ENCODE data around the gene RPL35A. TPM values are rescaled to one million over a fixed set of nuclear protein-coding genes. Genes with fewer than 3 reads are reported as not detected.
A peak's percentile ranks its signal among the peaks of the same experiment; 100 is the strongest.

RPL35A gene
- total and polyA plus RNA-seq, 9 of the 15 experiments (the other 6 are each of a cell fraction or from before 2014, with no cell fraction given): 1,475 to 2,942 (median 2,367) TPM

- TF ChIP-seq ZNF41 (CRISPR knock-in tag; conservative IDR thresholded peaks at IDR 0.05): no peak
- TF ChIP-seq PTBP1 (IDR thresholded peaks at IDR 0.05; ENCODE audit: low read depth, low read length): no peak
- TF ChIP-seq, protein P1, sequence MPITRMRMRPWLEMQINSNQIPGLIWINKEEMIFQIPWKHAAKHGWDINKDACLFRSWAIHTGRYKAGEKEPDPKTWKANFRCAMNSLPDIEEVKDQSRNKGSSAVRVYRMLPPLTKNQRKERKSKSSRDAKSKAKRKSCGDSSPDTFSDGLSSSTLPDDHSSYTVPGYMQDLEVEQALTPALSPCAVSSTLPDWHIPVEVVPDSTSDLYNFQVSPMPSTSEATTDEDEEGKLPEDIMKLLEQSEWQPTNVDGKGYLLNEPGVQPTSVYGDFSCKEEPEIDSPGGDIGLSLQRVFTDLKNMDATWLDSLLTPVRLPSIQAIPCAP (CRISPR knock-in tag; IDR thresholded peaks at IDR 0.05; ENCODE audit: borderline replicate concordance): no peak
- TF ChIP-seq, protein P2, sequence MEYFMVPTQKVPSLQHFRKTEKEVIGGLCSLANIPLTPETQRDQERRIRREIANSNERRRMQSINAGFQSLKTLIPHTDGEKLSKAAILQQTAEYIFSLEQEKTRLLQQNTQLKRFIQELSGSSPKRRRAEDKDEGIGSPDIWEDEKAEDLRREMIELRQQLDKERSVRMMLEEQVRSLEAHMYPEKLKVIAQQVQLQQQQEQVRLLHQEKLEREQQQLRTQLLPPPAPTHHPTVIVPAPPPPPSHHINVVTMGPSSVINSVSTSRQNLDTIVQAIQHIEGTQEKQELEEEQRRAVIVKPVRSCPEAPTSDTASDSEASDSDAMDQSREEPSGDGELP (CRISPR knock-in tag; IDR thresholded peaks at IDR 0.05; ENCODE audit: borderline replicate concordance): peak; percentile 96
- no peak for TF ChIP-seq IFI16 (CRISPR knock-in tag; IDR thresholded peaks at IDR 0.05)
- 0 out of 2 replicates have a peak, but pooled peaks have one; percentile 35 for TF ChIP-seq NBN (IDR thresholded peaks at IDR 0.05; ENCODE audit: low read depth)
- TF ChIP-seq BRD4 (IDR thresholded peaks at IDR 0.05): no peak
- TF ChIP-seq, protein P3, sequence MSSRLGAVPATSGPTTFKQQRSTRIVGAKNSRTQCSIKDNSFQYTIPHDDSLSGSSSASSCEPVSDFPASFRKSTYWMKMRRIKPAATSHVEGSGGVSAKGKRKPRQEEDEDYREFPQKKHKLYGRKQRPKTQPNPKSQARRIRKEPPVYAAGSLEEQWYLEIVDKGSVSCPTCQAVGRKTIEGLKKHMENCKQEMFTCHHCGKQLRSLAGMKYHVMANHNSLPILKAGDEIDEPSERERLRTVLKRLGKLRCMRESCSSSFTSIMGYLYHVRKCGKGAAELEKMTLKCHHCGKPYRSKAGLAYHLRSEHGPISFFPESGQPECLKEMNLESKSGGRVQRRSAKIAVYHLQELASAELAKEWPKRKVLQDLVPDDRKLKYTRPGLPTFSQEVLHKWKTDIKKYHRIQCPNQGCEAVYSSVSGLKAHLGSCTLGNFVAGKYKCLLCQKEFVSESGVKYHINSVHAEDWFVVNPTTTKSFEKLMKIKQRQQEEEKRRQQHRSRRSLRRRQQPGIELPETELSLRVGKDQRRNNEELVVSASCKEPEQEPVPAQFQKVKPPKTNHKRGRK (tag; IDR thresholded peaks at IDR 0.05): no peak
- TF ChIP-seq KDM2B (CRISPR knock-in tag; IDR thresholded peaks at IDR 0.05): no peak
- TF ChIP-seq ZNF384 (IDR thresholded peaks at IDR 0.05; ENCODE audit: low read depth, low read length): peak; percentile 47; the same call in 1 of the 2 replicates
- no peak for TF ChIP-seq BRF1 (IDR thresholded peaks at IDR 0.05; ENCODE audit: borderline replicate concordance, extremely low read depth, insufficient read length)
- no peak for TF ChIP-seq FIP1L1 (IDR thresholded peaks at IDR 0.05; ENCODE audit: low read depth, low read length, poor library complexity, severe bottlenecking)
- TF ChIP-seq, protein P4, sequence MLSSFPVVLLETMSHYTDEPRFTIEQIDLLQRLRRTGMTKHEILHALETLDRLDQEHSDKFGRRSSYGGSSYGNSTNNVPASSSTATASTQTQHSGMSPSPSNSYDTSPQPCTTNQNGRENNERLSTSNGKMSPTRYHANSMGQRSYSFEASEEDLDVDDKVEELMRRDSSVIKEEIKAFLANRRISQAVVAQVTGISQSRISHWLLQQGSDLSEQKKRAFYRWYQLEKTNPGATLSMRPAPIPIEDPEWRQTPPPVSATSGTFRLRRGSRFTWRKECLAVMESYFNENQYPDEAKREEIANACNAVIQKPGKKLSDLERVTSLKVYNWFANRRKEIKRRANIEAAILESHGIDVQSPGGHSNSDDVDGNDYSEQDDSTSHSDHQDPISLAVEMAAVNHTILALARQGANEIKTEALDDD (IDR thresholded peaks at IDR 0.05): peak; percentile 80; the same call in 1 of the 2 replicates
- no peak for TF ChIP-seq ZNF780A (CRISPR knock-in tag; IDR thresholded peaks at IDR 0.05)
- no peak for TF ChIP-seq RNF2 (IDR thresholded peaks at IDR 0.05)
- TF ChIP-seq HLTF (IDR thresholded peaks at IDR 0.05): no peak
- peak; percentile 86; the same call in 1 of the 2 replicates for TF ChIP-seq CTBP1 (IDR thresholded peaks at IDR 0.05; ENCODE audit: borderline replicate concordance)
- TF ChIP-seq CHD1 (IDR thresholded peaks at IDR 0.05; ENCODE audit: low read length): no peak
- no peak for TF ChIP-seq RBM34 (IDR thresholded peaks at IDR 0.05; ENCODE audit: borderline replicate concordance, insufficient read depth, low read length)
- no peak for TF ChIP-seq MTF1 (CRISPR knock-in tag; IDR thresholded peaks at IDR 0.05; ENCODE audit: borderline replicate concordance)
- 0 out of 2 replicates have a peak, but pooled peaks have one; percentile 35 for TF ChIP-seq PML (IDR thresholded peaks at IDR 0.05; ENCODE audit: low read length)
- TF ChIP-seq RBBP5 (IDR thresholded peaks at IDR 0.05; ENCODE audit: borderline replicate concordance, insufficient read depth, low read length, poor library complexity, severe bottlenecking): no peak
- TF ChIP-seq, protein P5, sequence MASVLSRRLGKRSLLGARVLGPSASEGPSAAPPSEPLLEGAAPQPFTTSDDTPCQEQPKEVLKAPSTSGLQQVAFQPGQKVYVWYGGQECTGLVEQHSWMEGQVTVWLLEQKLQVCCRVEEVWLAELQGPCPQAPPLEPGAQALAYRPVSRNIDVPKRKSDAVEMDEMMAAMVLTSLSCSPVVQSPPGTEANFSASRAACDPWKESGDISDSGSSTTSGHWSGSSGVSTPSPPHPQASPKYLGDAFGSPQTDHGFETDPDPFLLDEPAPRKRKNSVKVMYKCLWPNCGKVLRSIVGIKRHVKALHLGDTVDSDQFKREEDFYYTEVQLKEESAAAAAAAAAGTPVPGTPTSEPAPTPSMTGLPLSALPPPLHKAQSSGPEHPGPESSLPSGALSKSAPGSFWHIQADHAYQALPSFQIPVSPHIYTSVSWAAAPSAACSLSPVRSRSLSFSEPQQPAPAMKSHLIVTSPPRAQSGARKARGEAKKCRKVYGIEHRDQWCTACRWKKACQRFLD (CRISPR knock-in tag; IDR thresholded peaks at IDR 0.05): no peak
Measured at GRCh38 chr3:197906023-197906849, 43.8 kb upstream of the RPL35A start (continued).

Data from K562 (cell line).